ENCODE data around the gene CDH4.
"Not testable (repeated sequence)": the region's sequence is repeated elsewhere in the genome, so short reads cannot be mapped to it uniquely, and the experiment has no call there.

CDH4 gene

GRCh38 chr20:61422636-61423425 is 170.8 kb downstream of the CDH4 start:
- no peak for FAIRE-seq

- FAIRE-seq = no peak
These were observed 172.1 kb downstream of the CDH4 start for GRCh38 chr20:61424011-61424627.

GRCh38 chr20:61424628-61425420 is 172.8 kb downstream of the CDH4 start:
- FAIRE-seq = no peak

GRCh38 chr20:61425541-61425991 is 173.5 kb downstream of the CDH4 start:
- not testable (repeated sequence) for FAIRE-seq

GRCh38 chr20:61426352-61426751 is 174.3 kb downstream of the CDH4 start:
- FAIRE-seq = no peak

GRCh38 chr20:61429458-61430227 is 177.6 kb downstream of the CDH4 start:
- no peak for FAIRE-seq

- no peak for FAIRE-seq
These were observed 178.2 kb downstream of the CDH4 start for GRCh38 chr20:61430228-61430624.

GRCh38 chr20:61433176-61433575 is 181.1 kb downstream of the CDH4 start:
- FAIRE-seq = no peak

- FAIRE-seq = no peak
These were observed 181.8 kb downstream of the CDH4 start for GRCh38 chr20:61433816-61434215.

- FAIRE-seq = no peak
These were observed 182.3 kb downstream of the CDH4 start for GRCh38 chr20:61434341-61434781.

GRCh38 chr20:61435184-61435822 is 183.2 kb downstream of the CDH4 start:
- no peak for FAIRE-seq

- FAIRE-seq = no peak
These were observed 183.8 kb downstream of the CDH4 start for GRCh38 chr20:61435823-61436220.

- no peak for FAIRE-seq
These were observed 184.2 kb downstream of the CDH4 start for GRCh38 chr20:61436283-61436666.

GRCh38 chr20:61436667-61437279 is 184.7 kb downstream of the CDH4 start:
- no peak for FAIRE-seq

- FAIRE-seq = no peak
These were observed 185.5 kb downstream of the CDH4 start for GRCh38 chr20:61437280-61438206.

- FAIRE-seq = no peak
These were observed 186.2 kb downstream of the CDH4 start for GRCh38 chr20:61438285-61438684.

GRCh38 chr20:61439251-61439650 is 187.2 kb downstream of the CDH4 start:
- no peak for FAIRE-seq

- FAIRE-seq = no peak
These were observed 188.5 kb downstream of the CDH4 start for GRCh38 chr20:61440548-61441055.

- FAIRE-seq = no peak
These were observed 189.5 kb downstream of the CDH4 start for GRCh38 chr20:61441537-61441936.

- FAIRE-seq = no peak
These were observed 190.1 kb downstream of the CDH4 start for GRCh38 chr20:61442075-61442670.

Data from TTC549 (cell line).